Retinal pigment epithelial cell (primary cell): ENCODE measurements around the gene APOL1.

ENCODE experiments used
- DNase-seq: peaks from one replicate; pipeline ENCODE4 v3.0.0-alpha.2; 2010; ENCODE audit warnings: low read depth
- H3K4me3 ChIP-seq: 2 replicates; pipeline ENCODE4 v1.5.1; 2011; ENCODE audit warnings: mild to moderate bottlenecking, low read length, control low read depth, moderate library complexity
- TF ChIP-seq, protein P1 (sequence below): conservative IDR thresholded peaks from 2 replicates; pipeline ENCODE4 v1.5.1; 2011; ENCODE audit warnings: low read depth, low read length, control low read depth, inconsistent platforms

The APOL1 gene

DNA sequence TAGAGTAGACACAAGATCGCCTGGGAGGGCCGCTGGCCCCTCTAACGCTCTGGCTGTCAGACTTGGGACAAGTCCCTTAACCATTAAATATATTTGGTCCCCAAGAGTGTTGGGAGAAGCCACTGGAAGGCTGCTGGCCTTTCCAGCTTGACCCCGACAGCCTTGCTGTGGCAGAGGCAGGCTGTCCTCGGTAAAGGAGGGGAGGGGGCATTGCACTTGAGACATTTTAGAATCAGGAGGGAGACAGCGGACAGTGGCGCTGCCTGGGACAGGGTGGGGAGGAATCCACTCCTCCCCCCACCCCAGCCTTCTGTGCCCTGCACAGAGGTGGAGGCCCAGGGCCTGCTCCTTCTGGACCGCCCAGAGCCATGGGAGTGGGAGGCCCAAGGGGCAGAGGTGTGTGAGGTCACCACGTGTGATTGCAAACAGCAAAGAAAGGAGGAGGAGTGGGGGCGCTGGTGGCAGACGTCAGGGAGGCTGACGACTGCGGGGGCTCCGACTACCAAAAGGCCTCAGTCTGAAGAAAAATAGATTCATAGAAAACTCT lies 28.9 kb downstream of the APOL1 start:
- no peak for DNase-seq
- TF ChIP-seq, protein P1, sequence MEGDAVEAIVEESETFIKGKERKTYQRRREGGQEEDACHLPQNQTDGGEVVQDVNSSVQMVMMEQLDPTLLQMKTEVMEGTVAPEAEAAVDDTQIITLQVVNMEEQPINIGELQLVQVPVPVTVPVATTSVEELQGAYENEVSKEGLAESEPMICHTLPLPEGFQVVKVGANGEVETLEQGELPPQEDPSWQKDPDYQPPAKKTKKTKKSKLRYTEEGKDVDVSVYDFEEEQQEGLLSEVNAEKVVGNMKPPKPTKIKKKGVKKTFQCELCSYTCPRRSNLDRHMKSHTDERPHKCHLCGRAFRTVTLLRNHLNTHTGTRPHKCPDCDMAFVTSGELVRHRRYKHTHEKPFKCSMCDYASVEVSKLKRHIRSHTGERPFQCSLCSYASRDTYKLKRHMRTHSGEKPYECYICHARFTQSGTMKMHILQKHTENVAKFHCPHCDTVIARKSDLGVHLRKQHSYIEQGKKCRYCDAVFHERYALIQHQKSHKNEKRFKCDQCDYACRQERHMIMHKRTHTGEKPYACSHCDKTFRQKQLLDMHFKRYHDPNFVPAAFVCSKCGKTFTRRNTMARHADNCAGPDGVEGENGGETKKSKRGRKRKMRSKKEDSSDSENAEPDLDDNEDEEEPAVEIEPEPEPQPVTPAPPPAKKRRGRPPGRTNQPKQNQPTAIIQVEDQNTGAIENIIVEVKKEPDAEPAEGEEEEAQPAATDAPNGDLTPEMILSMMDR, result no peak

DNA sequence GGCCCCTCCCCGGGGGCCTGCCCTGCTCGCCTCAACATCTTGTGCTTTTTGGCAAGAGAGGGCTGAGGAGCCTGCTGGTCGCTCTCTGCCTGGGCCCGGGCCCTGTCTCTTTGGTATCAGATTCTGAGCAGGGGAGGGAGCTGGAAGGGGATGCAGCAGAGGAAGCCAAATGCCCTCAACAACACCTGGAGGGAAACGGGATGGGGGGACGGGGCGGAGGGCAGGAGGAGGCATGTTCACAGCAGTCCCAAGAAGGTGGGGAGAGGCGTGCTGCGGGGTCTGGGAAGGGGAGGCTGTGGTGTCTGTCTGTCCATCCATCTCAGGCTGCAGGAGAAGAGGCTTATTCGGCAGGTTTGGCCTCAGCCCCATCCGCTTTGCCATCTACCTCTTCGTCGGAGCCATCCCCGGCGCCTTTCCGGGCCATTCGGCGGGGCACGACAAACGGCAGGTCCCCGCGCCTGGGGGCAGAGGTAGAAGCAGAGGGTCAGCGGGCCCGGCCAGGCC lies 29.4 kb downstream of the APOL1 start:
- DNase-seq, result no peak
- TF ChIP-seq, protein P1, result no peak
- no peak overlapping the region for H3K4me3 ChIP-seq

More for the DNA sequence above, 28.9 kb downstream of the APOL1 start:
- no peak overlapping the region for H3K4me3 ChIP-seq

DNA sequence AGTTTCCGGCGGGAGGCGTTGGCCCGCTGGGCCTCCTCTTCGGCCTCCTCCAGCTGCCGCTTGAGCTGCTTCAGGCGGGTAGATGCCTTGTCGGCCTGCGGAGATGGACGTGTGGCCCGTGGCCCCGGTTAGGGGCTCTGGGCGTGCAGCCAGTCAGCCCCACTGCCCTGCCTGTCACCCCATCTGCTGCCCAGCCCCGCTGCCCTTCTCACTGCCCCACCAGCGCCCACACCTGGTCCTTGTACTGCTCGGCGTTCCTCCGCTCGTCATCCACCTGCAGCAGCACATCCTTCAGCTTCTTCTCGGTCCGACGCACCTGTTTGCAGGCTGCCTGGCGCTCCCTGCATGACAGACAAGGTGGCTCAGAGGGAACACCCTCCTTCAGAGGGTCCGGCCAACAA lies 31.2 kb downstream of the APOL1 start:
- TF ChIP-seq, protein P1, result no peak
- no peak for DNase-seq
- no peak overlapping the region for H3K4me3 ChIP-seq

DNA sequence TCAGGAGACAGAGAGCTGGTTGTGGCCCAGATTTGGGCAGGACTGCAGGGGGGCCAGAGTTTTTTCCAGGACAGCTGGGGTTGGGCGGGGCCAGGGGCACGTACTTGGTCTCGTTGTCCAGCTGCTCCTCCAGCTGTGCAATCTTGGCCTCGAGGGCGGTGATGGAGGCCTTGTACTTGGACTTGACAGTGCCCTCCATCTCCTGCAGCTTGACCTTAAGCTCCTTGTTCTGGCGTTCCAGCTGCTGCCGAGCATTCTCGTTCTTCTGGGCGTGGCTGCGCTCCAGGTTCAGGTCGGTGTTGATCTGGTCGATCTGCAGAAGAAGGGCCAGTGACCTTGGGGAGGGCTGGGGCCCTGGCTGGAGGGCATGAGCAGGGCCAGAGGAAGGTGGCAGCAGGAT lies 32.1 kb downstream of the APOL1 start:
- TF ChIP-seq, protein P1, result no peak
- DNase-seq, result no peak

DNA sequence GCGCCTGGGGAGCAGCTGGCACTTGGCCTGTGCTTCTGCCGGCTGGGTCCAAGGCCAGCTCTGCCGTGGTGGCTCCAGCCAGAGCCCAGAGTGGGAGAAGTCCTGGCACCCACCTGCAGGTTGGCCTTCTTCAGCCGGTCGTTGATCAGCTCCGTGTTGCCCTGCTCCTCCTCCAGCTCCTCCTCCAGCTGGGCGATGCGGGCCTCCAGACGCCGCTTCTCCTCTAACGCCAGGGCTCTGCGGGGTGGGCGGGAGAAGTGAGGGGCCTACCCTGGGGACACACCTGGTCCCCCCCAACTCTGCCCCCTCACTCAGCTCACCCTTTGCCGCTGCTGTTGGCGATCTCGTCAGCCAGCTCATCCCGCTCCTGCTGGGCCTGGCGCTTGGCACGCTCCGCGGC lies 32.6 kb downstream of the APOL1 start:
- no peak for DNase-seq
- no peak overlapping the region for H3K4me3 ChIP-seq
- TF ChIP-seq, protein P1, result no peak

More for the DNA sequence above, 32.1 kb downstream of the APOL1 start:
- H3K4me3 ChIP-seq, result no peak overlapping the region

DNA sequence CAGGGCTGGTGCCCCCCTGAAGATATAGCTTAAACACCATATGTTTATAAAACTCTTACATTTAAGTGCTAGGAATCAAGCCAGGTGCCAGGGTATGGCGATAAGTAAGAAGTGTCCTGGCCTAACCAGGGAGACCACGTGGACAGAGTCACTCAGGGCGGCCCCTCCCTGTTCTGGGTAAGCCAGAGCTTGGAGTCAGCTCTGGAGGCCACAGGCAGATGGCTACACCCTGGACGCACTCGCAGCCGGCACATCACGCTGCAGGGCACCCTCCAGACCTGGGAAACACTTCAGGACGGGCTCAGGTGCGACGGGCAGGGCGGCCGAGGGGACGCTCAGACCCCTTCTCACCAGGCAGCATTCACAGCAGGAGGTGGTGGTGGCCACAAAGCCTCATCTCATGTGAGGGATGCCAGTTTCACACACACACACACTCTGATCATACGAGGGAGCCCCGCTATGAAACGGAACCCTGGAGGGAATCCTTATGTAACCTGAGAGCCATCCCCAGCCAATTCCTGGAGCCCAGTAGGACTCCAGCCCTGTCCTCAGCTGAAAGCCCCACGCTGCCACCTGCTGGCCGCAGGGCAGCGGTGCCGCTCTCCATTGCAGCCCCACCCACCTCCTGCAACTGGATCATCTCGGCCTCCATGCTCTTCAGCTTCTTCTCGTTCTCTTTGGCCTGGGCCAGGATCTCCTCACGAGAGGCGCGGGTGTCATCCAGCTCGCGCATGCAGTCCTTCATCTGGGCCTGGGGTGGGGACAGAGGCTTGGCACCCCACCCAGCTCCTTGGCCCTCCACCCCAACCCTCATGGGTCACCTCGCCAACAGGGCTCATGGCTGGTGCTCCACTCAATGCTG lies 33.4 kb downstream of the APOL1 start:
- H3K4me3 ChIP-seq, result no peak overlapping the region

More for the DNA sequence above, 33.4 kb downstream of the APOL1 start:
- peak; percentile 17 for DNase-seq
- TF ChIP-seq, protein P1, result peak; percentile 97
